Tibial artery (tissue), 4 donors: ENCODE measurements around the gene PIP.
"Not testable (repeated sequence)": the region's sequence is repeated elsewhere in the genome, so short reads cannot be mapped to it uniquely, and the experiment has no call there.

Experiments used
- DNase-seq, 2 donors: peaks; one replicate each; pipeline ENCODE4 v3.0.0-alpha.2; 2019
- H3K27ac ChIP-seq, 2 donors: fragments of 200-600 bp; sonication (generic) in 1 of 2; 1 replicate in 1 of 2; 2 replicates in 1 of 2; pipeline ENCODE4 v1.5.1; 2018 to 2019; ENCODE audit warnings: mild to moderate bottlenecking in 1 of 2
- H3K27me3 ChIP-seq, 2 donors: fragments of 200-600 bp; sonication (generic) in 1 of 2; one replicate each; pipeline versions ENCODE4 v1.5.1 to v1.6.0; 2016 to 2019
- H3K36me3 ChIP-seq, 3 donors: fragments of 200-600 bp; sonication (generic) in 2 of 3; one replicate each; pipeline ENCODE4 v1.5.1; 2016 to 2019; ENCODE audit warnings: mild to moderate bottlenecking in 2 of 3
- H3K4me1 ChIP-seq, 4 donors: fragments of 200-600 bp; sonication (generic) in 2 of 4; 1 replicate in 3 of 4; 2 replicates in 1 of 4; pipeline ENCODE4 v1.5.1; 2016 to 2019
- H3K4me3 ChIP-seq, 2 donors: fragments of 200-600 bp; sonication (generic) in 1 of 2; 1 replicate in 1 of 2; 2 replicates in 1 of 2; pipeline ENCODE4 v1.5.1; 2018 to 2019; ENCODE audit warnings: mild to moderate bottlenecking in 2 of 2
- H3K9me3 ChIP-seq, 3 donors: fragments of 200-600 bp; sonication (generic) in 1 of 3; one replicate each; pipeline ENCODE4 v1.5.1; 2016 to 2019
- CTCF ChIP-seq, 2 experiments: fragments of 200-600 bp in 1 of 2; fragments of 450-650 bp in 1 of 2; IDR thresholded peaks; one replicate each; pipeline ENCODE4 v1.5.1; 2017 to 2019; ENCODE audit warnings: antibody characterized with exemption in 2 of 2, mild to moderate bottlenecking in 1 of 2, moderate library complexity in 1 of 2
- intact Hi-C: fragments of 100-400 bp; cut with DNase I; formaldehyde crosslinking; loops from one replicate; pipeline ENCODE4 v1.15.0; 2023; ENCODE audit warnings: low total_unique reads

PIP gene

DNA sequence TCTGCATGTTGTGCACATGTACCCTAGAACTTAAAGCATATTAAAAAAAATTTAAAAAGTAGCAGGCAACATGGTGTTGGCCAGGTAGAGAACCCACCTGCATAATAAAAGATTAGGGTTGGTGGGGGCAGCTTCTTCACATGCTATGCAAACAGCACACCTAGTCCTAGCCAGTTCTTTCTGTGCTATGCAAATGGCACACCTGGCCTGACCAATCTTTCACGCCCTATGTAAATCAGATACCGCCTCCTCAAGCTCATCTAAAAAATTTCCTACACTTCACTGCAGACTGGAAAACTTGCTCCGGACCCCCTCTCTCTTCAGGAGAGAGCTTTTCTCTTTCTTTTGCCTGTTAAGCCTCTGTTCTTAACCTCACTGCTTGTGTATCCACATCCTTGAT, 14.5 kb upstream of the PIP start:
- Histone ChIP-seq H3K4me3 (no peak overlapping the region), H3K36me3 (no peaks in the 10 kb centered on the region), H3K9me3 (peaks cover 0 to 8% (median 0%) of the 10 kb centered on the region in 3 donors), H3K4me1 (no peaks in the 10 kb centered on the region), H3K27me3 (no peaks in the 10 kb centered on the region), H3K27ac (no peak overlapping the region)
- TF ChIP-seq CTCF (IDR thresholded peaks at IDR 0.05): no peak
- no peak for DNase-seq
- intact Hi-C loops: no loop called here

DNA sequence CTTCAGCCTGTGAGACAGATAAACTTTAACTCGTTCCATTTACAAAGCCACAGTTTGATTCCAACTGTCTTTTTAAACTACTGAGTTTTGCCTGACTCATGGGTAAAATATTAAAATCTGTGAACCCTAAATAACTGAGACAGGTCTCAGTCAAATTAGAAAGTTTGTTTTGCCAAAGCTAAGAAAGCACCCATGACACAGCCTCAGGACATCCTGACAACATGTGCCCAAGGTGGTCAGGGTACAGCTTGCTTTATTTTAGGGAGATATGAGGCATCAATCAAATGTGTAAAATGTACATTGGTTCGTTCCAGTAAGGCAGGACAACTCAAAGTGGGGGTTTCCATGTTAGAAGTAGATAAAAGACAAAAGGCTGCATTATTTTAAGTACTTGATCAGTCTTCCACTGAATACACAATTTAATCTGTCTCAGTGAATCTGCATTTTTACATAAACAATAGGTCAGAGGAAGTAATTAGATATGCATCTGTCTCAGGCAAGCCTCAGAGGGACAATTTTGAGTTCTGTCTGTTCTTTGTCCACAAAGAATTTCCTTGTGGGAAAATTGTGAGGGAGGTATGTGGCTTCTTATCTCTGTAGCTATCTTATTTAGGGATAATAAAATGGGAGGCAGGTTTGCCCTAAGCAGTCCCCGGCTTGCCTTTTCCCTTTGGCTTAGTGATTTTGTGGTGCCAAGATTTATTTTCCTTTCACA, 11.0 kb upstream of the PIP start:
- Histone ChIP-seq H3K4me1 (no peaks in the 10 kb centered on the region), H3K27ac (no peak overlapping the region), H3K4me3 (no peak overlapping the region), H3K36me3 (no peaks in the 10 kb centered on the region), H3K27me3 (no peaks in the 10 kb centered on the region), H3K9me3 (peaks cover 0 to 25% (median 9%) of the 10 kb centered on the region in 3 donors)
- no peak for TF ChIP-seq CTCF (IDR thresholded peaks at IDR 0.05)
- DNase-seq: no peak
- intact Hi-C loops: no loop called here

- H3K4me3 ChIP-seq, intact Hi-C loops, H3K27me3 ChIP-seq, H3K27ac ChIP-seq, H3K36me3 ChIP-seq, DNase-seq, H3K4me1 ChIP-seq: not testable (repeated sequence)
- peaks cover 0 to 25% (median 10%) of the 10 kb centered on the region in 3 donors for H3K9me3 ChIP-seq
Measured at GRCh38 chr7:143123326-143123725, 8.6 kb upstream of the PIP start.

DNA sequence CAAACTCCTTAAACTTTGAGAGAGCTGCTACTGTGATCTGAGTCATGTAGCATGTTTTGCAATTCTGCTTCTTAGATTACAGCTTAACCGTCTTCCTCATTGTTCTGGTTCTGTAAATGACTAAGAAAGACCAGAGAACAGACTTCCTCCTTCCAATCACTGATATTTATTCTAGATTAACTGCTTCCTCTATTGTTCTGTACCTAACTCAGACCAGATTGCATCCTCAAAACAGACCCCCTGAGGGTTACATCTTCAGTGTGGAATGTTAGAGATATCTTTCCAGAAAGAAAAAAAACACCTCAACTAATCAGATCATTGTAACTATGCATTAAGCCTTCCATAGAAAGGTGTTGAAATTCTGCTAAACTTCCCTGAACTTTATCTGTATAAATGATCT, 5.7 kb upstream of the PIP start:
- DNase-seq: no peak
- H3K9me3 ChIP-seq: peaks cover 0 to 25% (median 10%) of the 10 kb centered on the region in 3 donors
- TF ChIP-seq CTCF (IDR thresholded peaks at IDR 0.05): no peak
- H3K36me3 ChIP-seq: no peaks in the 10 kb centered on the region
- no peaks in the 10 kb centered on the region for H3K4me1 ChIP-seq
- intact Hi-C loops: no loop called here
- no peak overlapping the region for H3K4me3 ChIP-seq
- no peak overlapping the region for H3K27ac ChIP-seq
- H3K27me3 ChIP-seq: no peaks in the 10 kb centered on the region

GRCh38 chr7:143129051-143129450, 2.8 kb upstream of the PIP start:
- Histone ChIP-seq H3K4me3 (no peak overlapping the region), H3K27ac (no peak overlapping the region), H3K27me3 (no peaks in the 10 kb centered on the region), H3K36me3 (no peaks in the 10 kb centered on the region), H3K9me3 (peaks cover 0 to 2% (median 2%) of the 10 kb centered on the region in 3 donors), H3K4me1 (no peaks in the 10 kb centered on the region)
- DNase-seq: no peak
- TF ChIP-seq CTCF (IDR thresholded peaks at IDR 0.05): no peak
- intact Hi-C loops: no loop called here

DNA sequence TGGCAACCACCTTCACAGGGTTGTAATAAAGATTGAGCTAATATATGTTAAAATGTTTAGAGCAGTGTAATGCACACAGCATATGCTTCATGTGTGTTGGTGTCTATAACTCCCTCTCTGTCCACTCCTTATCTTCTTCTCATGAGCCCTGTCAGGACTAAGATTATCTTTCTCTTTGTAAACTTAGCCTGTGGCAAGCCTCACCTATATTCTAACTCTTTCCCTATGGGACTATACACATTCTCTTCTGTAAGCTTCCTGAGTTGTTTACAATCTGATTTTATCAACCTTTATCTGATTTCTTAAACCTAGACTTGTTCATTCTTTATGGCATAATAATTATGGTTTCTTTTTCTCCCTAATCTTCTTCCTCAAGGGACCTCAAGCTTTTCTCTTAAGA, 2.4 kb upstream of the PIP start:
- DNase-seq: no peak
- no peaks in the 10 kb centered on the region for H3K4me1 ChIP-seq
- no peak overlapping the region for H3K27ac ChIP-seq
- no peaks in the 10 kb centered on the region for H3K36me3 ChIP-seq
- H3K27me3 ChIP-seq: no peaks in the 10 kb centered on the region
- intact Hi-C loops: no loop called here
- no peak for TF ChIP-seq CTCF (IDR thresholded peaks at IDR 0.05)
- H3K4me3 ChIP-seq: no peak overlapping the region
- H3K9me3 ChIP-seq: peaks cover 0 to 2% (median 0%) of the 10 kb centered on the region in 3 donors
